Right cardiac atrium (tissue), 5 donors: ENCODE measurements around the gene AK5. TPM values are rescaled to one million over a fixed set of nuclear protein-coding genes. Genes with fewer than 3 reads are reported as not detected.
"Not testable (repeated sequence)": the region's sequence is repeated elsewhere in the genome, so short reads cannot be mapped to it uniquely, and the experiment has no call there.

ENCODE experiments used
- ATAC-seq, 2 donors: fragments of 200-7000 bp; cut with Tn5 transposase; one replicate each; pipeline versions ENCODE4 v1.8.0 to v1.9.1; 2020; ENCODE audit warnings: moderate library complexity in 2 of 2, mild to moderate bottlenecking in 1 of 2
- DNase-seq, 3 donors: peaks; one replicate each; pipeline ENCODE4 v3.0.0-alpha.2; 2020
- H3K27ac ChIP-seq: one replicate; pipeline ENCODE4 v1.5.1; 2013; ENCODE audit warnings: mild to moderate bottlenecking, low read length, control low read depth, moderate library complexity
- H3K27me3 ChIP-seq: one replicate; pipeline ENCODE4 v1.6.1; 2013; ENCODE audit not compliant: control insufficient read depth, insufficient read depth
- H3K4me1 ChIP-seq: one replicate; pipeline ENCODE4 v1.6.1; 2013; ENCODE audit warnings: low read length; ENCODE audit not compliant: control insufficient read depth, insufficient read depth
- H3K4me3 ChIP-seq: one replicate; pipeline ENCODE4 v1.5.1; 2013; ENCODE audit warnings: low read length, control low read depth
- H3K9me3 ChIP-seq: one replicate; pipeline ENCODE4 v1.6.1; 2013; ENCODE audit warnings: low read length; ENCODE audit not compliant: control insufficient read depth
- WGBS: extraction: QIAGEN DNeasy Blood & Tissue Kit; methylation state at CpG from one replicate; pipeline ENCODE4 v1.1.7; 2013; 5-methylcytosine and 5-hydroxymethylcytosine counted together
- intact Hi-C, 4 donors: fragments of 100-400 bp; cut with DNase I; formaldehyde crosslinking; loops; one replicate each; pipeline versions ENCODE4 v1.11.0 to v1.14.0; 2022 to 2023
- polyA plus RNA-seq: library from polyadenylated mRNA; stranded (reverse); fragments of 200-250 nt; gene quantifications from one replicate; pipeline ENCODE4 v1.2.3, GENCODE V29; 2013
- total RNA-seq, 4 donors: library from RNA; stranded (reverse); fragmentation: NEBNext Ultra II Directional; extraction: Animal tissue kit (Norgen Biotek cat#: 25700); gene quantifications; one replicate each; pipeline ENCODE4 v1.2.1, GENCODE V29; 2021
- donor health status: healthy with polysubstance abuse.
- donor health status: DM: no; HTN: yes; CAD: no.
- donor health status: DM: no; HTN: no; CAD: no.
- donor health status: DM: no; HTN: yes; CAD: no; lungs with severe emphysema.
- donor health status: DM: yes; HTN: yes; CAD: no.

AK5 gene
- total and polyA plus RNA-seq, 5 donors: 0.79 to 2.8 (median 1.4) TPM

- WGBS: 91% methylated on average over 4 of the region's 4 CpGs
- intact Hi-C loops: no loop called here
- no peak overlapping the region for H3K4me3 ChIP-seq
Observed at GRCh38 chr1:77506771-77507170, 225.0 kb downstream of the AK5 start.

GRCh38 chr1:77509051-77509492 is 227.3 kb downstream of the AK5 start:
- H3K9me3 ChIP-seq: no peaks in the 10 kb centered on the region
- peak in 1 of 2 donors; percentile 70 for ATAC-seq
- H3K27me3 ChIP-seq: no peaks in the 10 kb centered on the region
- H3K4me1 ChIP-seq: no peaks in the 10 kb centered on the region
- 61% methylated on average over 3 of the region's 3 CpGs for WGBS
- H3K27ac ChIP-seq: no peak overlapping the region
- intact Hi-C loops: no loop called here
- no peak for DNase-seq
- no peak overlapping the region for H3K4me3 ChIP-seq

More at GRCh38 chr1:77506771-77507170, 225.0 kb downstream of the AK5 start:
- Histone ChIP-seq H3K27me3 (no peaks in the 10 kb centered on the region), H3K27ac (no peak overlapping the region), H3K9me3 (no peaks in the 10 kb centered on the region), H3K4me1 (no peaks in the 10 kb centered on the region)
- ATAC-seq: no peak
- no peak for DNase-seq

- intact Hi-C loops: no loop called here
- WGBS: 91% methylated on average over 2 of the region's 2 CpGs
Observed at GRCh38 chr1:77509898-77510297, 228.1 kb downstream of the AK5 start.

GRCh38 chr1:77511440-77511840 is 229.6 kb downstream of the AK5 start:
- intact Hi-C loops: no loop called here
- 63% methylated on average over 2 of the region's 2 CpGs for WGBS
- H3K27ac ChIP-seq: no peak overlapping the region
- ATAC-seq (peak in 1 of 2 donors; percentile 22), DNase-seq (no peak)
- H3K9me3 ChIP-seq: no peaks in the 10 kb centered on the region
- no peaks in the 10 kb centered on the region for H3K27me3 ChIP-seq
- no peaks in the 10 kb centered on the region for H3K4me1 ChIP-seq
- no peak overlapping the region for H3K4me3 ChIP-seq

More at GRCh38 chr1:77509898-77510297, 228.1 kb downstream of the AK5 start:
- no peak for DNase-seq
- no peak for ATAC-seq
- Histone ChIP-seq H3K4me1 (no peaks in the 10 kb centered on the region), H3K27me3 (no peaks in the 10 kb centered on the region), H3K9me3 (no peaks in the 10 kb centered on the region), H3K4me3 (no peak overlapping the region), H3K27ac (no peak overlapping the region)

GRCh38 chr1:77512650-77513049 is 230.8 kb downstream of the AK5 start:
- H3K4me3 ChIP-seq, intact Hi-C loops, H3K27me3 ChIP-seq, DNase-seq, H3K27ac ChIP-seq, H3K9me3 ChIP-seq, H3K4me1 ChIP-seq, ATAC-seq: not testable (repeated sequence)
- WGBS: 87% methylated on average over 1 of the region's 3 CpGs

- Histone ChIP-seq H3K27me3 (no peaks in the 10 kb centered on the region), H3K4me3 (no peak overlapping the region), H3K4me1 (no peaks in the 10 kb centered on the region), H3K27ac (no peak overlapping the region), H3K9me3 (no peaks in the 10 kb centered on the region)
- WGBS: 53% methylated on average over 17 of the region's 17 CpGs
- ATAC-seq: peak; percentile 46 to 69
- peak in 1 of 3 donors; percentile 54 for DNase-seq
- intact Hi-C loops: no loop called here
Observed at GRCh38 chr1:77513839-77514763, 232.3 kb downstream of the AK5 start.

- H3K4me3 ChIP-seq: no peak overlapping the region
- intact Hi-C loops: no loop called here
- no peaks in the 10 kb centered on the region for H3K27me3 ChIP-seq
- ATAC-seq (peak; percentile 84 to 90), DNase-seq (peak; percentile 44 to 80 (median 73))
- no peaks in the 10 kb centered on the region for H3K4me1 ChIP-seq
- H3K27ac ChIP-seq: peak overlapping the region; percentile 17
- WGBS: 21% methylated on average over 10 of the region's 10 CpGs
- no peaks in the 10 kb centered on the region for H3K9me3 ChIP-seq
Observed at GRCh38 chr1:77514921-77515776, 233.3 kb downstream of the AK5 start.

GRCh38 chr1:77516106-77516505 is 234.3 kb downstream of the AK5 start:
- WGBS: 68% methylated on average over 2 of the region's 2 CpGs
- intact Hi-C loops: no loop called here
- Histone ChIP-seq H3K27me3 (no peaks in the 10 kb centered on the region), H3K9me3 (no peaks in the 10 kb centered on the region), H3K27ac (no peak overlapping the region), H3K4me3 (no peak overlapping the region), H3K4me1 (no peaks in the 10 kb centered on the region)
- ATAC-seq (no peak), DNase-seq (no peak)

GRCh38 chr1:77524038-77524437 is 242.2 kb downstream of the AK5 start:
- WGBS: 91% methylated on average over 3 of the region's 3 CpGs
- H3K4me3 ChIP-seq: no peak overlapping the region
- ATAC-seq: no peak
- no peaks in the 10 kb centered on the region for H3K27me3 ChIP-seq
- H3K9me3 ChIP-seq: no peaks in the 10 kb centered on the region
- H3K27ac ChIP-seq: no peak overlapping the region
- H3K4me1 ChIP-seq: no peaks in the 10 kb centered on the region
- intact Hi-C loops: no loop called here
- DNase-seq: no peak

GRCh38 chr1:77531149-77531548 is 249.3 kb downstream of the AK5 start:
- WGBS: 97% methylated on average over 8 of the region's 8 CpGs
- H3K4me3 ChIP-seq, H3K9me3 ChIP-seq, H3K27ac ChIP-seq, H3K4me1 ChIP-seq, H3K27me3 ChIP-seq, ATAC-seq, DNase-seq: not testable (repeated sequence)
- intact Hi-C loops: loop anchor here in 3 of 4 donors (5.0 to 10.0 kb wide), 2 partner anchors 376 to 384 kb away; no protein-coding TSS in a partner anchor
